Activated CD4-positive, CD25-positive, alpha-beta regulatory T cell treated with anti-CD3 and anti-CD28 coated beads, Interleukin-2, amount 50 U/mL, for 72 hours (primary cell): ENCODE results near the gene HABP2.

ENCODE experiments used
- DNase-seq: peaks from one replicate; pipeline ENCODE4 v3.0.0; 2021

Gene HABP2

GRCh38 chr10:113527211-113527906, 25.5 kb upstream of the HABP2 start:
- no peak for DNase-seq

DNA sequence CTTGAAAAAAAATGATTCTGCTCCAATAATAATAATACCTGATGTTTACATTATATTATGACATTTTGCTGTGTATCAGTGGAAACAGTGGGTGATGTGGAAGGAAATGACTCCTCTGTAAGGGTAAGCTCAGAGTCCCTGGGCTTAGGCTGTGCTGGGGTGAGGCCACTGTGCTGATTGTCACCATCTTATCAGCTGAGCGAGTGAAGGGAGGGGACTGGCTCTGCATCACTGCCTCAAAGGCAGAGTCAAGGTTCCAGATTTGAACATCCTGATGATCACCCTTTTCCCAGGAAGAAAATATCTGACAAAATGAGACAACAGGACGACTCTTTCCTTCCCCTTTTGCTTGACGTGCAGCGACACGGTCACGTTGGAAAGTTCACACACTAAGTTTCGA, 24.0 kb upstream of the HABP2 start:
- DNase-seq = no peak

DNA sequence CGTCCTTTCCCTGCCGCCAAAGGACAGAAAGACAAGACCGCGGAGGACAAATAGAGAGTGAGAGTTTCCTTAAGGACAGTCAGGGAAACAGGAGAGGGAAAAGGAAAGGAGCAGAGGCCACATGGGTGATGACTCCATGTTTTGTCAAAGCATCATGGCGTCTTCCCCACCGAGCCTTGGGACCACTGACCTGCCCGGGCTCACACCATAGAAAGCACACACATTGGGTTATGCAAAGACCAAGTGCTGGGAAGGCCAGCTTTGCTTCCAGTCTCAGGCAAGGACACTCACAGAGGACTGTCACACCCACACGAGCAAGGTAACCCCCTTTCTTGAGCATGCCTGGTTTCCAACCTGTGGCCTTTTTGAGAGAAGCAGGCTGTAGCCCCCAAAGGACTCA, 23.3 kb upstream of the HABP2 start:
- DNase-seq = no peak

DNA sequence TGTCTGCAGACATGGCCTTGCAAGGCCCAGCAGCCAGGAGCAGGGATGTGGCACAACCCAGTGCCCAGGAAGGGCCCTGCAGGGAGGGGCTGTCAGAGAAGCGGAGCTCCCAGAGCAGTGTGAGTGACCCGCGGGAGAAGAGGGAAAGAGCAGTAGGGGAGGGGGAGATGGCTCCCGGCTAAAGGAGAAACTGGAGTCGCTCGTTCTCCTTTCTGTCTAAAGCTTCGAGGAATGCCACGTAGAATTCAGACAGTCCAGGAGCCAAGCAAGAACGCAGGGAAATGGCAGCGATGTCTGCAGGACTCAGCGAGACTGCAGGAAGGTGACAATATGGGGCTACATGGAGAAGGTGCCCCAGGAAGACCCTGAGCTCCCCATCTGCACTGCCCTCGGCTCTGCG, 22.4 kb upstream of the HABP2 start:
- DNase-seq = no peak

DNA sequence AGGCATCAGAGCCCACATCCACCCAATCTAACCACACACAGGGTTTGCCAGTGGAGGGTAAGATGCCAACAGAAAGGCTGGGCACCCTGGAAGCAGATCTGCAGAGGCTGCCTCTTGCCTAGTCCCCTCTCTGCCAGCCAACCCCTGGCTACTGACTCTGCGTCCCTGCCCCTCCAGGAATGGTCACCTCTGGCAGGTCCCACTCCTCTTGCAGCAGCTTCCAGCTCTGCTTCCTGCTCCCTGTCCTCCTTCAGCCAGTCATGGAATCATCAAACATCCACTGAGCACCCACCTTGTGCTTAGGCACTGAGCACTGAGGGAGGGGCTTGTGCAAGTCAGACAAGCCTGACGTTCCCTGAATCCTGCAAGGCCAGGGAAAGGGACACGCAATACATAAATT, 20.1 kb upstream of the HABP2 start:
- DNase-seq = no peak

- DNase-seq = no peak
Observed at GRCh38 chr10:113533801-113534200, 19.1 kb upstream of the HABP2 start.

GRCh38 chr10:113534423-113534822, 18.4 kb upstream of the HABP2 start:
- DNase-seq = no peak

- DNase-seq = no peak
Observed at GRCh38 chr10:113537672-113538071, 15.2 kb upstream of the HABP2 start.

- no peak for DNase-seq
Observed at GRCh38 chr10:113538151-113538550, 14.7 kb upstream of the HABP2 start.

DNA sequence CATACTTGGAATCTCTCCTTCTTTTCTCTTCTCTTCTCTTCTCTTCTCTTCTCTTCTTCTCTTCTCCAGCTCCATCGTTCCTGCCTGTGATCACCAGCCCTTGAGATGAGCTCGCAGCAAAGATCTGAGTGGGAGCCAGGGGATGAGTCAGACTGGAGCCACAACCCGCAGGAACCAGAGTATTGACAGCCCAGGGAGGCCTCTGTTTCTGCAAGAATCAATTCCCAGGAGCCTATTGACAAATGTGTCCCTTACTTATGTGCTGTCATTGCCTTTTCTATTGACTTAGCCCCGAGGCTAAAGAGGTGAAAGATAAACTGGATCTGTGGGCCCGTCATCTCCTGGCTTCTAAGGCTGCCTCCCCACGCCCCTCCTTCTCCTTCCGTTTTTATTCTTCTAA, 13.1 kb upstream of the HABP2 start:
- no peak for DNase-seq

- no peak for DNase-seq
Observed at GRCh38 chr10:113540845-113541548, 11.9 kb upstream of the HABP2 start.

DNA sequence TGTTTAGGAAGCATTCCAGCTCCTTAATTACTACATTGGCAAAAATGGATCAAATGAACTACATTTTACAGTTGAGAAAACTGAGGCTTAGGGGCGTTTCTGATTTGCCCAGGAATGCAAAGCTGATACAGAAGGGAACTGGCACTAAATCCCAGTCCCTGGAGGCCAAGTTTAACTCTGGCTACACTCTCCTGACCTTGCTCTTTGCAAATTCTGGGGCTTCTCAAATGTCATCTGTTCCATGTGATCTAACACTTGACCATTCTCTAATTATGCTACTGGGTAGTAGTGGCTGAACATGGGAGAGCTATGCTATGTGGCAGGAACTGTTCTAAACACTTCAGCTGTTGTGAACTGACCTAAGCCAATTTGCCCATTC, 11.3 kb upstream of the HABP2 start:
- DNase-seq = no peak

- DNase-seq = no peak
Observed at GRCh38 chr10:113543107-113543955, 9.5 kb upstream of the HABP2 start.

DNA sequence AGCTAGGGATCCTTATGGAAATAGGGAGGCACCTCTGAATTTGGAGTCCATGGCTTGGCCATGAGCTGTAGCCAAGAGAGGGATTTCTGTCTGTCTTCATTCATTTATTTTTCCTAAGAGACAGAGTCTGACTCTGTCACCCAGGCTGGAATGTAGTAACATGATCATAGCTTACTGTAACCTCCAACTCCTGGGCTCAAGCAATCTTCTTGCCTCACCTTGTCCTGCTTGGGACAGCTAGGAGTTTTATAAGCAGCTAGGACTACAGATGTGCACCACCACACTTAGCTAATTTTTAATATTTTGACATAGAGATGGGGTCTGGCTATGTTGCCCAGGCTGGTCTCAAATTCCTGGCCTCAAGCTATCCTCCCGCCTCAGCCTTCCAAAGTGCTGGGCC, 8.5 kb upstream of the HABP2 start:
- no peak for DNase-seq

DNA sequence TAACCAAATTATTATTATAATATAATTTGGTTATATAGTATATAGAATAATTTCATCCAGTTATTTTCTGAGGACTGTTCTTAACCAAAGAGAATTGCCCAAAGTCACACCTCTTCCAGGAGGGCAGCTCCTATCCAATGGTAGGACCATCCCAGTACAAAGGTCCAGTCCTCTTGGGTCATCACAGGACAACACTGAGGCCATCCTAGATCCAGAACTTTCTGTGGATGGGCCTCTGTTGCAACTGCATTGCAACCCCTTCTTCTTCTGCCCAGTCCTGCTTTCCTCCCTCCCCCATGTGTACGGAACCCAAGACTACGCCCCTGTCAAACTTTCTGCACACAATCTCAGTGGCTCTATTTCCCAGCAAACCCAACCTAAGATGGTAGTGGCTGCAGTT, 5.4 kb upstream of the HABP2 start:
- no peak for DNase-seq

GRCh38 chr10:113549856-113550255, 3.0 kb upstream of the HABP2 start:
- DNase-seq = no peak

DNA sequence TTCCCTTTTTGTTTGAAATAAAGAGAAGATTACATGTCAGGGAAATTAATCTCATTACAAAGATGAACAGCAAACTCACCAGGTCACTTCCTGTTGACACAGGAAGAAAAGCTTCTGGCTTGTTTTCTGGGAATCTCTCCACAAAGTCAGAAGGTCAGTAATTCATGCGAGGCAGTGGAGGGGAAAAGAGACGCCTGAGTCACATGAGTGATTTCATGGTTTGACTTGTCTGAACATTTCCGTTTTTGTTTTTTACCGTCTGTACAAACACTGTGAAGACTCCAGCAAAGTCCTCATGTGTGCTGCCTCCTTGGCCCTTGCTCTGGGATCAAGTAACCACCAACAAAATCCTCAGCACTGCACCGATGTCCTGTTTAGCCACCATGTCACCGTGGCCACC, 2.5 kb upstream of the HABP2 start:
- no peak for DNase-seq

DNA sequence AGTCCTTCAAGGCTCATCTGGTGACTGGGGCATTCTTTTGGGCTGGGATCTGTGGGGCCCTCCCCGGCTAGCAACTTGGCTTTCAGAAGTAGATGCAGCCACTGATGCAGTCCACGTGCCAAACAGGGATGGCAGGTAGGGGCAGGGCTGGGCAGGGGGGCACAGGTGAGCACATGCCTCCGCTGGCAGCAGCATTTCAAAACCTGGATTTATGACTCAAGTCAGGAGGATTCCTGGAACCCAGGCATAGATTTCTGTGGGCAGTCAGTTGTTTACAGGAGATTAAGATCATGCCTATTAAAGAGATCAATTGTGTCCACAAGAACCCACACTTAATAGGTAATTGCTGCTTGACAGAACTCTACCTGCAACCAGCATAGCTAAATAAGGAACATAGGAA, 839 bp upstream of the HABP2 start:
- DNase-seq = no peak

DNA sequence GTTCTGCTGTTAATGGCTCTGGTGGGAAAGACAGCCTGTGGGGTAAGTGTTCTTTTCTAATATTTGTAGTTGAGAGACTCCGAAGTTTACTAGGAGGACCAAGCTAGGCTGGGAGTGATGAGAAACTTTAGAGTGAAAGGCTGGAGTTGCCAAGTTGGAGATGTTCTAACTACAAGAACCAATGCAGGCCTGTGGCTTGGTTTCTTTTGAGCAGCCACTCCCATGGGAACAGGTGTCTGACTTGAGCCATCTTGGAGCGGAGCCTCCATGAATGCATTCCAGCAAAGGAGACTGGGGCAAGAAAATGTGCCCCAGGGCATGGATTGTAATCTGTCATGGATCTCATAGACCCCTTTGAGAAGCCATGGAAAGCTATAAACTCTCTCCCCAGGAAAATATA, 296 bp downstream of the HABP2 start:
- no peak for DNase-seq

- DNase-seq = no peak
Observed at GRCh38 chr10:113554214-113554613, 1.4 kb downstream of the HABP2 start.

DNA sequence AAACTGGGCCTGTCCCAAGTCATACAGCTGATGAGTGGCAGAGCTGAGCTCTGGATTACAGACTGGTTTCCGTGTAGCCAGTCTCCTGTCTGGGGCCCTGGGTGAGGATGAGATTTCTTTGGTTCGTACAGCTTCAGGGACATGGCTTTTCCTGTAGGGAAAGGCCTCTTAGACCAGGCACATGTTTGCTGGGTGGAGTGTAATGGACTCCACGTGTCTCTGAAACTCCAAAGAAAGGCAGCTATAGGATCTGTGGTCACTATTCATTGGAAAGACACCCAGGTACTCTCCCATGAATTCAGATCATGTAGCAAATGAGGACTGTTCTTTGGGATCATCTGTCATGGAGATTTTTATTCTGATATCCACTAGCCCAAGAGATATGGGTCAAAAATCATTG, 2.4 kb downstream of the HABP2 start:
- no peak for DNase-seq

DNA sequence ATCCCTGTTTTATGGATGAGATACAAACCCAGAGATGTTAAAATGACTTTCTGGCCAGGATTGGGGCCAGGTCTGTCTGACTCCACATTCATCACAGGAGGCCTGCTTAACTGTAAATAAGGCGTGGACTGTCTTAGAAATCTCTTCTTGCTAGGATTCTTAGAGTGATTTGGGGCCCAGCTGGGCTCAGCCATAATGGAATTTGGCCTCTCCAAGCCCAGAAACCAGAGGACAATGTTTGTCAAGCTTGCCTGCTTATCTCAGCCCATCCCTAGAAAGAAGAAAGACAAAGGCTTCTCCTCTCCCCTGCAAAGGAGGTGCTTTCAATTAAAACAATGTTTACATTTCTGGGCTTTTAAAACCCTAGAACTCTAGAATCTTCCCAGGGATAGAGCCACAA, 2.9 kb downstream of the HABP2 start:
- no peak for DNase-seq

DNA sequence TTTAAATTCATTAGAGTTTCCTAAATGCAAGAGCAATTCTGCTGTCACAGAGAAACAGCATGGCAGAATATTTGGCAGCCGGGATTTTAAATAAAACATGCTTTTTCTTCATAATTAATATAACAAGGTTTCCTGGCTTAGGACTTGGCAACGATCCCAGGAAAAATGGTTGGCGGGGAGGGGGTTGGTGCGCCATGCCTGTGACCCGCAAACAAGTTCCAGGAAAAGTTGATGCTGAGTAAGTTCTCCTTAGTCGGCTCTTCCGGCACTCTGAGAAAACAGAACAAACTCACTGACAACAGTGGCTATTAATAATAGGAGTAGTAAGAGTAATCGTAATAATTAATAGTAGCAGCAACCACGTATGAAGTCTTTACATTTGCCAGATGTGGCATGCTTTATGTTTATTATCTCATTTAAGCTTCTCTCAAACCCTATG, 4.6 kb downstream of the HABP2 start:
- no peak for DNase-seq

GRCh38 chr10:113557903-113558321, 5.1 kb downstream of the HABP2 start:
- DNase-seq = no peak
